Head of caudate nucleus (tissue), 42 donors: ENCODE data around the gene HOXC10.
A peak's percentile ranks its signal among the peaks of the same experiment; 100 is the strongest.

ENCODE experiments used
- DNase-seq, 42 donors: peaks; one replicate each; pipeline versions ENCODE4 v3.0.0 to v3.0.0-alpha.2; 2020 to 2021; ENCODE audit warnings: mixed read lengths in 7 of 42
- intact Hi-C: fragments of 100-400 bp; cut with DNase I; formaldehyde crosslinking; loops from one replicate; pipeline ENCODE4 v1.15.0; 2022

The HOXC10 gene

DNA sequence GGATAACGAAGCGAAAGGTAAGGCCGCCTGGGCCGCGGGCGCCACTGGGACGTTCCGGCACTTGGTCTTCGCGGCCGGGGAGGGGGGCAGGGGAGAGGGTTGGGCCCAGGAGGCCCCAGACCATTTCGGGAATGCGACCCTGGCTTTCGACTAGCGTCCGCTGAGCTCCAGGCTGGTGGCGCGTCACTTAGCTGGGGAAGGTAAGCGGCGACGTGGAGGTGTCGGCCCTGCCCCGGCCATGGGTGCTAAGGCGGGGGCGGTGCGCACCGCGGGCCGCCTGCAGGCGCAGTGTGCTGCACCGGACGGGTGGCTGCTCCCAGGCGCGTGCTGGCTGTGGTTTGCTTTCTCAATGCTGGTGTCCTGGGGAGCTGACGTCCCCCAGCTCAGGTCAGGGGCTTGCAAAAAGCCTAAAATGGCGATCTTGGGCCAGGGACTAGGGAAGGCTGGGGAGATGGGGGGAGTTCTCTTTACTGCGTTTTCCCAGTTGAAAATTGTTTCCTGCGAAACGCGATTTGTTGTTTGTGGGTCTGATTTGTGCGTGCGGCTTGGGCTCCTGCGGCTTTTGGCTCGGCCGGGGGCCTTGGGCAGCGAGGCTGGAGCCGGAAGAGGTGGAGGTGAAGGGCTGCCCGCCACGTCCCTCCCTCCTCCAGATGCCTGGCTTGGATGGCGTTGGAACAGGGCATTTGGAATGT lies 1.2 kb downstream of the HOXC10 start:
- DNase-seq, result no peak
- intact Hi-C loops, result no loop called here

DNA sequence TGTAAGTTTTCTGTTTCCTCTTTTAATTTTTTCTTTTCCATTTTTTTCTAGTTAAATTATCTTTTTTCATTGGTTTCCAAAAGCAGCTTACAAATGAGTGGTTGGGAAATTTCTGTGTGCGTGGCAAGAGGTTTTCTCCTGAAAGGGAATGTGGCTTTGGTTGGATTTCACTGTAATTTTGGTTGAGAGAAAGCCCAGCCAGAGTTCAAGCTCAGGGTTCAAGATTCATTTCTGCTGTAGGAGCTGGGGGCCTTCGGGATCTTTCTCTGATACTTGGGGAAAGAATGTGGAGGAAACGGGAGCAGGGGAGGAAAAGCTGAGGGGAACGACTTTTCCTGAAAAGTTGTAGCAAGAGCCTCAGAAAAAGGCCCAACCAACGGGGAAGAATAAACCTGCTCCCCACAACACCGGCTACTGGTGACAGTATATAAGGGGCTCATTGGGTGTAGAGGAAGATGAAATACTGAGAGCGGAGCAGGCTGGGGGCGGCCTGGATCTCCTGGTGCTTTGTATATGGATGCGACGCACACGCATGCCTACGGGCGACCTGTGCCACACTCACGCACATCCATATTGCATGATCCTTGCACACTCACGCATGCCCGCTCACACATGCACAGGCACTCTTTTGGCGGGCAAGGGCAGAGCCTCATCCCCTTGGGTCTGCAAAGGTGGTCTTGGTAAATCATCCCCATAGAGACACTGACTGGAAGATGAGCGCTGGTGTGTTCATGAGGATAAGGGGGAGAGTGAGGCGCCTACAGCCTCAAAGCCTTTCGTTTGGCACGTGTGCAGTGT lies 1.9 kb downstream of the HOXC10 start:
- DNase-seq, result no peak
- intact Hi-C loops, result no loop called here

DNA sequence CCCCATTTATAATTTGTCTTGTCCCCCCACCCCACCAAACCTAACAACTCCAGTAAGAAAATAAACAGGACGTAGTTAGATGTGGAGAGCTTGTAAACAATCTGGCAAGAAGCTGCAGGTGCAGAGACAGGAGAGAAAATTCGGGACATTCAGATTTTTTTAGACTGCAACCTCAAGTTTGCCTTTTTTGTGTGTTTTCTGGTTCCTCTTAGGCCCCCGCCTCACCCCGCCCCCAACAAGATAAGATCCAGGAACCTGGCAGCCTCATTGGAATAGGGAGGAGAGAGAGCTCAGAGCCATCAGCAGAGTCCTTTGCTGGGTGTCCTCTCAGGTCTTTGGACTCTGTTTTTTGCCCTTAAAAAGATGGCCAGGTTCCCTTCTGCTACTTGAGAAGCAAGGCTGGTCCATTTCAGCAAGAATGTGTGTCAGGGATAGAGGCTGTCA lies 2.9 kb downstream of the HOXC10 start:
- DNase-seq, result no peak
- intact Hi-C loops, result no loop called here

DNA sequence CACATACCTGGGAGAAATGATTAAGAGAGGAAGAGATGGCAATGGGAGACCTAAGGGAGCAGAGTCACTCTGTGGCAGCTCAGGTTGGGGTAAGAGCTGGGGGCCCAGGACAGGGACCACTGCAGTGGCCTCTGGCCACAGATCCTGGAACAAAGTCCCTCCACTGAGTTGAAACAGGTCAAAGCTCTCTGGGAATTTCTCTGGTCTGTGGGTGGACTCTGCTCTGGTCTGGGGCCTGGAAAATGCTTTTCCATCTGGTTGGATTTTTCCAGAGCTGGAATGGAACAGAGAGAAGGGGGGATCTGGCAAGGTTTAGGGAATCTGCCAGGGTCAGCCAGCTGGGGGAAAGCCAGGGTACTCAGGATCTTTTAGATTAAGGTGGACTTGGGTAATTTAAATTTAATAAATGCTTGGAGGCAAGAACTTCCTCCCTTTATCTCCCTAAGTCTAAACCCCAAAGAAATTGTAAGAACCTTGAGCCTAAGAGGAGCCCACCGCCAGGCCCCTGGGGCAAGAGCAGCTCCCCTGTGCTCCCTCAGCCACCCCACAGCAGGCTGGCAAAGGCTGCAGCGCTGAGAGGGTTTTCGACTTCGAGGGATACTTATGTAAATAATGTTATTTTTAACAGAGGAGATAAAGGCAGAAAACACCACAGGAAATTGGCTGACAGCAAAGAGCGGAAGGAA lies 3.7 kb downstream of the HOXC10 start:
- intact Hi-C loops, result no loop called here
- no peak for DNase-seq

DNA sequence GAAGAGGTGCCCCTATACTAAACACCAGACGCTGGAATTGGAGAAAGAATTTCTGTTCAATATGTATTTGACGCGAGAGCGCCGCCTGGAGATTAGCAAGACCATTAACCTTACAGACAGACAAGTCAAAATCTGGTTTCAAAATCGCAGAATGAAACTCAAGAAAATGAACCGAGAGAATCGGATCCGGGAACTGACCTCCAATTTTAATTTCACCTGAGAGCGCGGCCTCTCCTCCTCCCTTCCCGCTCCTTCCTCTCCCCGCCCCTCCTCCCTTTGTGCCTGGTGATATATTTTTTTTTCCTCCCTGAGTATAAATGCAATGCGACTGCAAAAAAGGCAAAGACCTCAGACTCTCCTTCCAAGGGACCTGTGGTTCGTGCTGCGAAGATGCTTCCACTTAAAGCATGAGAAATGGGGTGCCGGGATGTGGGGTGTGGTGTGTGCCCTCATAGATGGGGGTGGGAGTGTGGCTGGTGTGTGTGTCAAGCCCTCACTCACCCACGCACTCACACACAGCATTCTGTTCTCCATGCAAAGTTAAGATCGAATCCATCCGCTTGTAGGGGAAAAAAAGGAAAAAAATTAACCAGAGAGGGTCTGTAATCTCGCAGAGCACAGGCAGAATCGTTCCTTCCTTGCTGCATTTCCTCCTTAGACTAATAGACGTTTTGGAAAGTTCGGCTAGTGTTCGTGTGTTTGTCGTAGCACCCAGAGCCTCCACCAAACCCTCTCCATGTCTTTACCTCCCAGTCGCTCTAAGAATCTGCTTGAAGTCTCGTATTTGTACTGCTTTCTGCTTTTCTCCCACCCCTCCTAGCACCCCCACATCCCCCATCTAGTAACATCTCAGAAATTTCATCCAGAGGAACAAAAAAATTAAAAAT lies 4.5 kb downstream of the HOXC10 start:
- peak in 30 of 42 donors; percentile 15 to 70 (median 38) for DNase-seq

DNA sequence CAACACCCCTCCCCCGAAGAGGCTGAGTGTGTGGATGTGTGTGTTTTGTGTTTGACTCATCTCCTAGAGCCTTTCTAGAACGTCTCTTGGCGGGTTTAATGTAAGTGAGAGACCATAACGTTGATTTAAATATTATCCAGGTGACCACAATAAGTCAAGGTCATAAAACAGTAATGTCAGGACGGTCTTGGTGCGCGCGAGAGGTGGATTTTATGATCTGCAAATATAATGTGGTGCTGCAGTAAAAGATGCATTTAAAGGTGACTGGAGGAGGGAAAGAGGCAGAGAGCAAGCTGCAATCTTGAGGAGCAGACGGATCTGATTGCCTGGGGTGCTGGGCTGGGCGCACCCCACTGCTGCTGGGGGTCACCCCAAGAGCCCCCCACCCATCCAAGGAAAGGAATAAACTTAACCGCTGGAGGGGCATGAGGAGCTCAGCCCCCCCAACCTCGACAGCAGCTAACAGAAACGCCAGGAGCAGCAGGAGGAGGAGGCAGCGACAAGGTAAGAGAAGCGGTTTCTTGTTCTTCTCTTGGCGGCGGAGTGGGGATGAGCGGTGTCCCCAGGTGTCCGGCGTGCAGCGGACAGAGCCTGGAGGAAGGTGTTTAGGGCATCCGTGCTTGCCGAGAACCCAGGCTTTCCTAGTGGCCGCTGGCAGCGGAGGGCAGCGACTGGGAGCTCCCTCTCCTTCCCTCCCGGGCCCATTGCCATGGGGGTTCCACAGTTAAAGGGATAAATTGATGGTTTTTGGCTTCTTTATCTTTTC lies 5.5 kb downstream of the HOXC10 start:
- intact Hi-C loops, result no loop called here
- DNase-seq, result no peak

More for the DNA sequence above, 4.5 kb downstream of the HOXC10 start:
- intact Hi-C loops, result no loop called here

DNA sequence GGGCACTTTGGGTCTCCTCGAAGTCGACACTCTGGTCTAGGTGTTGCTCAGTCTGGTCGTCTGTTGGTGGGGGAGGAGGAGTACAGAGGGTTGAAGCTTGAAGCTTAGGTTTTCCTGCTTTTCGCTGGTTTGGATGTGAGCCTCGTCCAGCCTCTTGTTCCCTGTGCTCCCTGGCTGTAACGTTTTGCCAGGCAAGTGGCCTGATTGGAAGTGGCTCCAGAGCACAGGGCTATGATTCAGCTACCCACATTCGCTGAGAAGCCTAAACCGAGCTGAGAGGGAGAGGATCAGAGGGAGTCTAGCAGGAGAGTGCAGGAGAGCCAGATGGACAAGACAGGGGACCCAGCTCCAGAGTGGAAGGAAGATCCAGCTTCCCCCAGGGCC lies 6.1 kb downstream of the HOXC10 start:
- intact Hi-C loops, result no loop called here
- DNase-seq, result no peak

DNA sequence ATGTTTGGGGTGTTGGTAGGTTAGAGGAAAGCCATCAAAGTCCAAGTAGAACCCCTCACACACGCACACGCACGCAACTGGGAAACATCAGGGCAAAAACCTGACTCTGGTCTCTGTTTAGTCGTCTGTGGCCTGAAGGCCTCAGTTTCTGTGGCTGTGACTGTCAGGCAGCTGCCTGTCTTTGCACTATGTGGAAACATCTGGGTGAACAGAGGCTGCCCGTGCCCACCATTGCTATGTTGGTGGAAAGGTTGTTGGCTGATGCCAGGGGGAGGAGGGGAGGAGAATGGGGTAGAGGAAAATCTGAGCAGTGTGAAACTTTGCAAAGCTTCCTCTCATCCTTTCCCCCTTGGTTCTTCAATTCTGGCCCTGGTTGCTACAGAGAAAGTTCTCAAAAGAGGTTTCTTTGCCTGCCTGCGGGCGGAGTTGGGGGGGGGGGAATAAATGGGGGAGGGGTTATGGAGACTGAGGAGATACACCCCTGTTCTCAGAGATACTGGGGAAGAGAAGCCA lies 7.5 kb downstream of the HOXC10 start:
- no peak for DNase-seq
- intact Hi-C loops, result no loop called here

DNA sequence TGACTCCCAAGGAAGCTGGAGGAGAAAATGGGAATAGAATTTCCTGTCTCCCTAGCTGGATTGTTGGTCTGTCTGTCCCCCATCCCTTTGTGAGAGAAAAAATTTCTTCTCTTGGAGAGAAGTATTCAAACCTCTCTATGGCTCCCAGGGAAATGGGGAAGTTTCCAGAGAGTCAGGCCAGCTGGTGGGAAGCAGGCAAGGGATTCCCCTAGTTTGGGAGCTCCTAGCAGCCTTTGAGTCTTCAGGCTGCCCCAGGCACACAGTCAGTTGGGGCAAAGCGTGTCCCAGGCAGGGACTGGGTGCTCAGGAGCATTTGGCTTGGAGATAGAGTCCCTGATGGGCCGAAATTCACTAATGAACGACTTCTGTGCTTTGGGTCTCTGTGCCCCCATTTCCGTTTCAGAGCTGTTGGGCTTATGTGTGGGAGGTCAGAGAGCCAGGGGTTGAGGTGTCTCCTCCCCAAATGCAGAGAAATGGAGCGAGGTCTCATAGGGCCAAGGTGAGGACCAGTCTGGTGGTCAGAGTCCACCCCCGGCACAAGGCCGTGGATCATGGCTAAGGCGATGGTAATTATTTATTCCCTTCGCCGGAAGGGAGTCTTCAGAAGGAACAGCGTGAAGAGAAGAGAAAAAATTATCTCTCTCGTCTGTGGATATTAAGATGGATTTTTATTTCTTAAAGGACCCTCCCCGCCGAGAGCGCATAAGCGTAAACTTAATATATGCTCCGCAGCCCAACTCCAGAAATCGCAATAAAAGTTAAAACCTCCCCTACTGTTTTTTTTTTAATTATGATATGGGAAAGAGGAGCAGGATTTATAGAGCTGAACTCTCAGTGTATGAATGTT lies 8.4 kb downstream of the HOXC10 start:
- DNase-seq, result no peak

DNA sequence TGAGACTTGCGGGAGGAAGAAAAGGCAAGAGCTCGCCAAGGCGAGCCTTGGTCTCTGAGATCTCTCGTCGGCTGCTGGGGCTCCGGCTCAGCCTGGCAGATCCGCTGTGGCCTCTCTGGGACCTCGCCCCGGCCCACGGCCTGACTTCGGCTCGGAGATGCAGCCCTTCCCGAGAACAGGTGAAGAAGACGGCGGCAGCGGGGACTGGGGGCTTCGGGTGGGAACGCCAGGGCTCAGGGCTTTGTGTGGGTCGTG lies 9.0 kb downstream of the HOXC10 start:
- intact Hi-C loops, result no loop called here

More for the DNA sequence above, 8.4 kb downstream of the HOXC10 start:
- intact Hi-C loops, result no loop called here

DNA sequence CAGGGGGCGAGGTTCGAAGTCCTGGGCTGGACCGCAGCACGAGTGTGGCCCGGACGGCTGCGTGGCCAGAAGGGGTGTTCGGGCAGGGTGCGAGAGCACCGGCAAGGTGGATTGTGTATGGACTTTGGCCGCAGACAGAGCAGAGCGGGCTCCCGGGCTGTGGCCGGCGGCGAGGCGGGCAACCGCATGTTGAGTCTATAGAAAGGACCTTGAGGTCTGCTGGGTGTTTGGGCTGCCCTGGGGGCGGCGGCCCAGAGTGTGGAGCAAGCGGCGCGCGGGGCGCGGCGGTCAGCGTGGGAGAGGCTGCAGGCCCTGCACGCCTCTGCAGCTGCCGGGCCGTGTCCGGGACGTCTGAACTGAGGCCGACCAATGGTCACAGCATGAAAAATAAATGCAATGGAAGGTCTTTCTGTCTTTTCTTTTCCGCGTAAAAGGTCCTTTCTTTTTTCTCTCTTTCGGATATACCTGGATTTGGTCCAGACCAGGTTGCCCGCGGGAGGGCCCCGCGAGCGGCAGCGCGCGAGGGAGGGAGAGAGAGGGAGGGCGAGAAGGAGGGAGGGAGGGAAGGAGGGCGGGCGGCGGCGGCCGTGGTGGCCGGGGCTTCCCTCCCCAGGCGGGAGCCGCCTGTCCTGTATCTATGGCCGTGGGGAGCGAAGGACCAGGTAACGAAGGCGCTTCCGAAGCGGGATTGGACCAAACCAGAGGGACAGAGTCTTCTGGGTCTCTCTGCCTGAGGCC lies 9.5 kb downstream of the HOXC10 start:
- DNase-seq, result no peak
- intact Hi-C loops, result no loop called here

More for the DNA sequence above, 9.0 kb downstream of the HOXC10 start:
- no peak for DNase-seq

DNA sequence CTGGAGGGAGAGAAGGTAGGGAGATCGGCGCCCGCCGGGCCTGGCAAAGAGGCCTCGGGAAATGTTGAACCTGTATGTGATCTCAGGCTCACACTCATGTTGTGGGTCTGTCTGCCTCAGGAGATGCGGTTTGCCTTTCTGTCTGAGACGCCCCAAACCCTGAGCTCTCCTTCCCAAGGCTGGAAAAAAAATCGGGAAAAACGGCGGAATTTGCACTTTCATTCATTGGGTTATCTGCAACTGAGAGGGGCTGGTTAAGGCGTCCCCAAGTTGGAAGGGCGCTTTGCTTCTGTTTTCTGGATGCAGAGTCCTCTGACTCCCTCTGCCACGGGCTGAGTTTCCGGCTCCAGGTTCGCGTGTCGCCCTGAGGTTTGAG lies 10.0 kb downstream of the HOXC10 start:
- no peak for DNase-seq
- intact Hi-C loops, result no loop called here

DNA sequence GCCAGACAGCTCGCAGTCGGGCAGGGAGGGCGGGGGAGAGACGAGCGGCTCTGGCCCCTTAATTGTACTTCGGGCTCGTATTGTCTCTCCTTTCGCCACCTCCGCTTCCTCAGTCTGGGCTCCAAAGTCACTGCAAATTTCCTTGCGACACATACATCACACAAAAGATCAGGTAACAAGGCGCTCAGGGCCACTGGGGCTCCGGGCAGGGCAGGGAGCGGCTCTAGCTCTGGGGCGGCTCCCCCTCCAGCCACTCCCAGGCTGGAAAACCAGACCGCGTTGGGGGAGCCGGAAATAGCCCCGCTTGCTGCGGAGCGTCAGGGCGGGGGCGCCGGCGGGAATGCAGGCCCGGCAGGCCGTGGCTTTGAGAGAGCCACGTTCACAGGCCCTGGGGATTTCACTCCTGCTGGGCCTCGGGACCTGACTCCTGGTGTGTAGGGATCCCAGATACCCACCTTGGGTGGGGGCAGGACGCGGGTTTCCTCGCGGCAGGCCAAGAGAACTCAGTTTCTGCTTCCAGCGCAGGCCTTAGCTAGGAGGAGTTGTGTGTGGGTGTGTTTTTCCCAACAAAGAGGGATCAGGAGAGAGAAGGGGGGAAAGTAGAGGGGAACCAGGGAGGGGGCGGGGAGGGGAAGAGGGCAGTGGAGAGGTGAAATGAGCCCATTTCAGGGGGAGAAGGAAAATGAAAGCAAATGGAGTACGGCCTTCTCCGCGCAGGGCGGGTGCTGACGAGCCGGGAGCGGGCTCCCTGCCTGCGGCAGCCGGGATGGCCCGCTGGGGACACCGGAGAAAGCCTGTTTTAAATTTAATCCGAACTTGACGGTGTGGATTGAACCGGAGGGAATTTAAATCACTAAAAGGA lies 10.7 kb downstream of the HOXC10 start:
- DNase-seq, result no peak
- intact Hi-C loops, result no loop called here

DNA sequence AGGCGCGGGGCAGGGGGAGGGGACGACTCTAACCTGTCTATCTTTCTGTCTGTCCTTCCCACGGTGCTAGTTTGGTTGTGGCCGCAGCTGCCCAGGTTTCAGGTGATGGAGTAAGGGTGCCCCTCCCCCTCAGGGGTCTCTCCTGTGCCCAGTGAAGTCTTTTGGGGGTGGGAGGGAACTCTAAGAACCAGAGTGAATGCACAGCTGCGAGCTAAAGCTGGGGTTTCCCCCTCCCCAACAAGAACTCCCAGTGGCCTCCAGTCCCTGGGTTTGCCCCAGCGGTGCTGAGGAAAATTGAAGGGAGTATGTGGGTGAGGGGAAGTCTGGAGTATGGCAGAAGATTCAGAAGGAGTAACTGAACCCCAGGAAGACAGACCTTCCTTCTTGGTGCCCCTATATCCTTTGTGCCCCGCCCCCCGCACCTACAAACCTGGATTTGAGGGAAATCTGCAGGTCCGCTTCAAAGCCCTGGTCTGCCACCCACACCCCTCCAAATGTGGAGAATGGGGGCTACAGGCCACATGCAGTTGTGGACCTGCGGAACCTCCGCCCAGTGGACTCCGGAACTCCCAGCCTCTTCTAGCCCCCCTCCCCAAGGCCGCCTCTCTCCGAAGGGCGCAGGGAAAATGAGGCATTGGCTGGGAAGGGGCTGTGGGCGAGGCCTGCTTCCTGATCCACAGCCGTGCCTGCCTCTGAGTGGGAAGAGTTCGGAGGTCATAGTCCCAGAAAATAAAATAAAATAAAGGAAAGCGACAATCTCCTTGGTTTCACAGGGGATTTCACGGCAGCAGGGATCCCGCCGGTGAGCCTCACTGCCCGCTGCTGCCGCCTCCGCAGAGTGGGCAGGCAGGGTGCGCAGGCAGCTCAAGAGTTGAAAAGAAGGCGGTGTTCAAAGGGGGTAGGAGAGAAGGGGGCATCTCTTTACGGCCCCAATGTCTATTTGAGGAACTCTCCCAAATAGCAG lies 11.6 kb downstream of the HOXC10 start:
- intact Hi-C loops, result no loop called here

More for the DNA sequence above, 11.6 kb downstream of the HOXC10 start:
- DNase-seq, result no peak
